Stomach (tissue), 4 donors: Measurements from ENCODE around the gene PRKCA.

Experiments used
- EP300 ChIP-seq: sonication (generic); formaldehyde crosslinking; IDR thresholded peaks from one replicate; pipeline ENCODE4 v1.6.1; 2017; ENCODE audit warnings: antibody characterized with exemption
- POLR2A ChIP-seq, 4 donors: fragments of 450-650 bp; IDR thresholded peaks; one replicate each; pipeline ENCODE4 v1.6.1; 2016; ENCODE audit warnings: antibody characterized with exemption in 4 of 4, control low read depth in 2 of 4, mild to moderate bottlenecking in 1 of 4, moderate library complexity in 1 of 4
- POLR2AphosphoS5 ChIP-seq, 3 donors: sonication (generic); formaldehyde crosslinking; IDR thresholded peaks; one replicate each; pipeline ENCODE4 v1.6.1; 2016; ENCODE audit warnings: antibody characterized with exemption in 3 of 3
- TF ChIP-seq, protein P1 (sequence below), 7 experiments: fragments of 450-650 bp in 4 of 7; fragments of 200-600 bp in 3 of 7; sonication (generic) in 3 of 7; IDR thresholded peaks; one replicate each; pipeline ENCODE4 v1.5.1; 2016 to 2019; ENCODE audit warnings: antibody characterized with exemption in 7 of 7, control low read depth in 2 of 7, mild to moderate bottlenecking in 1 of 7

DNA sequence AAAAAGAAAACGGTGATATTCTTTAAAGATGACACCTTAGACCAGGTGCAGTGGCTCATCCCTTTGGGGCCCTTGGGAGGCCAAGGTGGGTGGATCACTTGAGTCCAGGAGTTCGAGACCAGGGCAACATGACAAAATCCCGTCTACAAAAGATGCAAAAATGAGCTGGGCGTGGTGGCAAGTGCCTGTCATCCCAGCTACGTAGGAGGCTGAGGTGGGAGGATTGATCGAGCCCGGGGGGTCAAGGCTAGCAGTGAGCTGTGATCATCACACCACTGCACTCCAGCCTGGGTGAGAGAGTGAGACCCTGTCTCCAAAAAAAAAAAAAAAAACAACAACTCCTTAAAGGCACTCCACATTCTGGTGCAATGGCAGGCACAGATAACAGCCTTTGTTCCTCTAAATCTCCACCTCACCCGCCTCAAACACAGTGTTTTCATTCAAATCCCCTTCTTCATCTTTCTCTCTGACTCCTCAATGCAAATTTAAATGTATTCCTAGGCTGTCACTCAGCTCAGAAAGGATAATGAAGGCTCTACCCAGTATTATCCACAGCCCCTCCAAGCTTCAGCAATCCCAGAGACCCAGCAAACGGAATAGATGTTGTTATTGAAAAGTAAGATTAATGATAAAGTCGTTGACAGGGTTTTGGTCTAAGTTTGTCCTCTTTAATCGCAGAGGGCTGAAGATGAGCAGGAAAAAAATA, 476.3 kb downstream of the PRKCA start:
- TF ChIP-seq POLR2A (IDR thresholded peaks at IDR 0.05) = no peak
- TF ChIP-seq EP300 = no peak
- TF ChIP-seq, protein P1, sequence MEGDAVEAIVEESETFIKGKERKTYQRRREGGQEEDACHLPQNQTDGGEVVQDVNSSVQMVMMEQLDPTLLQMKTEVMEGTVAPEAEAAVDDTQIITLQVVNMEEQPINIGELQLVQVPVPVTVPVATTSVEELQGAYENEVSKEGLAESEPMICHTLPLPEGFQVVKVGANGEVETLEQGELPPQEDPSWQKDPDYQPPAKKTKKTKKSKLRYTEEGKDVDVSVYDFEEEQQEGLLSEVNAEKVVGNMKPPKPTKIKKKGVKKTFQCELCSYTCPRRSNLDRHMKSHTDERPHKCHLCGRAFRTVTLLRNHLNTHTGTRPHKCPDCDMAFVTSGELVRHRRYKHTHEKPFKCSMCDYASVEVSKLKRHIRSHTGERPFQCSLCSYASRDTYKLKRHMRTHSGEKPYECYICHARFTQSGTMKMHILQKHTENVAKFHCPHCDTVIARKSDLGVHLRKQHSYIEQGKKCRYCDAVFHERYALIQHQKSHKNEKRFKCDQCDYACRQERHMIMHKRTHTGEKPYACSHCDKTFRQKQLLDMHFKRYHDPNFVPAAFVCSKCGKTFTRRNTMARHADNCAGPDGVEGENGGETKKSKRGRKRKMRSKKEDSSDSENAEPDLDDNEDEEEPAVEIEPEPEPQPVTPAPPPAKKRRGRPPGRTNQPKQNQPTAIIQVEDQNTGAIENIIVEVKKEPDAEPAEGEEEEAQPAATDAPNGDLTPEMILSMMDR (IDR thresholded peaks at IDR 0.05) = no peak
- no peak for TF ChIP-seq POLR2AphosphoS5 (IDR thresholded peaks at IDR 0.05)
